GM18519 (cell line): ENCODE results near the gene GLT6D1.
"Not testable (repeated sequence)": the region's sequence is repeated elsewhere in the genome, so short reads cannot be mapped to it uniquely, and the experiment has no call there.

Experiments used
- ATAC-seq: cut with Tn5 transposase; IDR thresholded peaks from one replicate; pipeline ENCODE4 v1.9.1; 2021; ENCODE audit warnings: mild to moderate bottlenecking, moderate library complexity; ENCODE audit not compliant: unreplicated experiment, low FRiP score

The GLT6D1 gene

DNA sequence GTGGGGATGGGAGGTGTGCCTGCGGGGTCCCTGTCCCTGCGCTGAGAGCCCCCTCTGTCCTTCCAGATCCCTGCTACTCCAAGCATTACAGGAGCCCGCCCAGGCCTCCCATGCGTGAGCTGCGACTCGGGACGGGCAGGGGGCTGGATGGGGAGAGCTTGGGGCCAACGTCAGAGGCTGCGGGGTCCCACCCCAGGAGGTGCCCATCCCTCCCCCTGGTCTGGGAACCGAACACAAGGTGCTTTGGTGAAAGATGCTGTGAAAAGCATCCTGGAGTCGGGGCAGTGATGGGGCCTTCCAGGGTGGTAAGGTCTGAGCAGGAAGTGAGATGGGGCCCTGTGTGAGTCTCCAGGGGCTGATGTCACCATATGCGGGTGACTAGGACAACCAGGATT, 26.5 kb upstream of the GLT6D1 start:
- no peak for ATAC-seq

DNA sequence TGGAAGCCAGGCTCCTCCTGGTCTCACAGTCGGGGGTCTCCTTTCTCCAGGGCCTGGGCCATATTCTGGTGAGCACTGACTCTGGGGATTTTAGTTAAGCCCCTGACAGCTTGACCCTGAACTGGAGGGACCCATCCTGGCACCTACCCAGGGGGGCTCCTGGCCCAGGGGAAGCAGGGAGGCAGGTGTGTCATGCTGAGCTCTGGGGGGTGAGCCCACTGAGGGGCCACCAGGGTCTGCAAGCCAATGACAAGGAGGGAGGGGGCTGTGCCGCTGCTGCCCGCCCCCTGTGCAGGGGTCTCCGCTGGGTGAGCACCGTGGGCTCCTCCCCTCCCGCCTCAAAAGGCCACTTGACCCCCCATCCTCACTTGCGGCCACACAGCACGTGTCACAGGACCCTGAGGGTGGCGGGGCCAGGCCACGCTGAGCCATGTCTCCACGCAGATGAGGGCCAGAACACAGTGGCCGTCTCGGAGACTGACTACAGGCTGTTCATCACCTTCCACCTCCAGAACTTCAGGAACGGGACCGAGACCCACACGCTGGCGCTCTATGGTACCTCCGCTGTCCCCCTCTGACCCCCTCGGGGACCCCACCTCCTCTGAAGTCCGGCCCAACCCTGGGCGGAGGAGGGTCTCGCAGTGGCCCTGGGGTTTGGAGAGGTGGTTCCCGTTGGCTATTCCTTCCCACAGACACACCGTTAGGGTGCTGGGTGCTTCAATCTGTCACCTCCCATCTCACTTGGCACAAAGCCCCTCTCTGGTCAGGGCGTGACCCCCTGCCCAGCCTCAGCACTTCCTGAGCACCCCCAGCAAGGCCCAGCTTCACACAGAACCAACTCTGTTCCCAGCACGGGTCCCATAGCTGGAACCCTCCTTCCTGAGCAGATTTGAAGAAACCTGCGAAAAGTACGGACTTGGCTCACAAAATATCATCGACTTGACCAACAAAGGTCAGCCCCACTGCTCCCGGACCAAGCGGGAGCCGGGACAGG, 25.8 kb upstream of the GLT6D1 start:
- ATAC-seq: no peak

DNA sequence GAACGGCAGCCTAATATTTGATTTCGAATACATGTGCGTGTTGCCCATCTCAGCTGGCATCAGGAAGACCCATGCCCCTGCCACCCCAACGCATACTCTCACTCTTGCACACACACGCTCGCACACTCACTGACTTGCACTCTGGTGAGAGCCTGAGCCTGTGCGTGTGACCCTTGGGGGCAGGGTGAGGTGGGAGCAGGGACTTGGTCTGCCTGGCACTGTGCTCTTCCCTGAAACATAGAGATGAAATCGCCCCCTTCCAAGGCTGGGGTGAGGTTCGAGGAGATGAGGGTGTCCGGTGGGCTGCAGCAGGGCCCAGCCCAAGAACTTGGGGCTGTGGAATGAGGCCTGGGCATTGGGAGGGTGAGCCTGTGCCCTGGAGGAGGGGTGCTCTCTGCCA, 24.9 kb upstream of the GLT6D1 start:
- ATAC-seq: no peak

DNA sequence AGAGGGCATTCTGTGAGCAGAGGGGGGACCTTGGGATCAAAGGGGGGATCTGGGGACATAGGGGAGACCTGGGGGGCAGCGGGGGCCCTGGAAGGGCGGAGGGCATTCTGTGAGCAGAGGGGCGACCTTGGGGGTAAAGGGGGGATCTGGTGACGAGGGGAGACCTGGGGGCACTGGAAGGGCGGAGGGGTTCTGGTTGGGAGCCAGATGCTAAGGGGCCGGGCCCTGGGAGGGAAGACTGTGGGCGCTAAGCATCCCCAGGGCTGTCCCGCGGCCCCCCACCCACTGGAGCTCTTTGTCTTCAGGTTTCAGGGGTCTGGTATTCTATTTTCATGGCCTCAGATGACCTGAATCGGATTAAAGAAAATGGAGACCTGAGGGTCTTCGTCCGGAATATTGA, 24.5 kb upstream of the GLT6D1 start:
- ATAC-seq: no peak

DNA sequence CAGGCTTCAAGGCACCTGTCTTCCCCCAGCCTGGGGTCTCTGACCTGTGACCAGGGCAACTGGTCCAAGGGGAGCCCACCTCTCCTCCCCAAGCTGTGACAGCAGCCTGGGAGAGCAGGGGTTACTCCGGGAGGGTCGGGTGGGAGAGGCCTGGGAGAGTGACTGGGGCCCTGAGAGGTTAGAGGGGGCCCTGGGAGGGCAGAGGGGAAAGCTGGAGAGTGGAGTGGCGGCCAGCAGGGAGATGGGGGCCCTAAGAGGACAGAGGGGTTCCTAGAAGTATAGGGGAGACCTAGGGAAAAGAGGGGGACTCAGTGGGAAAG, 24.1 kb upstream of the GLT6D1 start:
- no peak for ATAC-seq

DNA sequence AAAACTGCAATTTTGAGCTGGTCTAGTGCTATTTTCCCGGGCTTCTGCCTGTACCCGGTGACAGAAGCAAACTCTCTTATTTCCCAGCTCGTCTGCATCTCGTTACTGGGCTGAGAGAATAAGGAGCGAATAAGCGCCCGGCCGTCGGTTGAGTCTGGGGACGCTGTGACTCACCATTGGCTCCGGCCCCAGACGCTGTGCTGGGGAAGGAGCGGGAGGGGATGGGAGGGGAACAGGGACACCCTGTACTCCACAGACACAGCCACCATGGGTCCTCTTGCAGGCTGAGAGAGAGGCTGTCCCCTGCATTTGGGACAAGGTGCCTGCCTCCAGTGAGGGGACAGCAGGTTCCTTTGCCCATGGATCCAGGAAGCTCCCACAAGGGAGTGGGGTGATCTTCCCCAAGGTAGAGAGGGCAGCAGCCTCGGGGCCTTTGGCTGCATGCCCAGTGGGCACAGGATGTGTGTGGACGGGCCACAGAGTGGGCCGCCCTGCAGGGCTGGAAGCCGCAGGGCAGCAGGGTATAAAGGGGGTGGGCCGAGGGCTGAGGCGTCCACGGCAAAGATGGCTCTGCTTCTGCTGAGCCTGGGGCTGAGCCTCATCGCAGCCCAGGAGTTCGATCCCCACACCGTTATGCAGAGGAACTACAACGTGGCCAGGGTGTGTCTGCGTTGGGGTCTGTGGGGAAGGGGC, 23.6 kb upstream of the GLT6D1 start, which contains the start of gene LCN9:
Gene LCN9 (plus strand): TSS at position 552 of the 693 bp plus-strand sequence. CDS start 13 bp downstream, at position 565.
- ATAC-seq: no peak

DNA sequence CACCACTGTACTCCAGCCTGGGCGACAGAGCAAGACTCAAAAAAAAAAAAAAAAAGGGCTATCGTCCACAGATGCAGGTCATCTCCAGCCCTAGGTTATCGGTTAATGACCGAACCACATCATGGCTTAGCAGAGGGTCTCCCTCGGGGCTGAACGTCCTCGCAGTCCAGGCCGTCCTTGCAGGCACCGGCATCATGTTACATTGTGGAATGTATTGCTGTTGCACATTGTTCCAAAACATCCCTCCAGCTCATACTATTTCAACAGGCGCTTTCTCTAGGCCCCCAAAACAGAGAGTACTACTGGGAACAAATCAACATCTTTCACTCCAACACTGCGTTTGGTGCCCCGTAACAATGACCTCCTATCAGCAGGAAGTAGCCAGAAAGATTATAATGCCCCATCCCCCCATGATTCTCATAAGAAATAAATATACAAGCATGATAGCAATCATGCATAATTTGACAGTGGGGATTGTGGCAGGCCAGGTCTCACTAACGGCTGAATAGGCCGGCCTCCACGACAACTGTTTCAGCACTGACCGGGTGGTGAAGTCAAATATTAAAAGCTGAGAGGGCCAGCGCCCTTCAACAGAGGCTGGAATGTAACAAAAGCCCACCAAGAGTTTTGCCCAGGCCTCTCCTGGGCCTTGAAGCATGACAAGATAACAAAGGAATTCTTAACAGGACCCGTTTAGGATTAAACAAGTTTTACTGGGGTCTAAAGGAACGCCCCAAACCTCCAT, 22.6 kb upstream of the GLT6D1 start:
- ATAC-seq: no peak

DNA sequence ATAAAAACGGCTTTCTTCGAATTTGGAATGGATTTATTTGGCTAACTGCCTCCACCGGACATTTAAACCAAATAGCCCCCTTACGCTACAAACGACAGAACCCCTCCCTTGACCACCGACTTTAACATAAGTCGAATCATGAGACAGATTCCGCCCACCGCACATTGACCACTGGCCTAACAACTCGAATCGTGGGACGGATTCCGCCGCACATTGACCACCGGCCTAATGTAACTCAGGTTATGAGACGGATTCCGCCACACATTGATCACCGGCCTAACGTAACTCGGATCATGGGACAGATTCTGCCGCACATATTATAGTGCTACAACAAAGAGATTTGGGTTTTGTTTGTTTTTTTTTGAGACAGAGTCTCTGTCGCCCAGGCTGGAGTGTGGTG, 21.1 kb upstream of the GLT6D1 start:
- ATAC-seq: no peak

DNA sequence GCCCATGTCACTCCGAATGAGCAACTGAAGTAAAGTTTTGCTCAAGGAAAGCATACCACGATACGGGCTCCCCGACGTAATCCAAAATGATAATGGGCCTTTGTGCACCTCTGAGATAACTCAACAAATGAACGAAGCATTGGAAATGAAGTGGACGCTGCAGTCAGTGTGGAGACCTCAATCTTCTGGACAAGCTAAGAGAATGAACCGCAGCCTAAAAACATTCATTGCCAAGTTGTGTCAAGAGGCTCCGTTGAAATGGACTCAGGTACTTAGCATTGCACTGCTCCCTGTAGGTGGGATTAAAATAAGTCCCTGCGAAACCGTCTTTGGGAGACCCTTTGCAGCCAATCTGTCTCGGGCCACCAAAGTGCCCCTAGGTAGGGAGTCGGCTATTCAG, 19.9 kb upstream of the GLT6D1 start:
- ATAC-seq: no peak

DNA sequence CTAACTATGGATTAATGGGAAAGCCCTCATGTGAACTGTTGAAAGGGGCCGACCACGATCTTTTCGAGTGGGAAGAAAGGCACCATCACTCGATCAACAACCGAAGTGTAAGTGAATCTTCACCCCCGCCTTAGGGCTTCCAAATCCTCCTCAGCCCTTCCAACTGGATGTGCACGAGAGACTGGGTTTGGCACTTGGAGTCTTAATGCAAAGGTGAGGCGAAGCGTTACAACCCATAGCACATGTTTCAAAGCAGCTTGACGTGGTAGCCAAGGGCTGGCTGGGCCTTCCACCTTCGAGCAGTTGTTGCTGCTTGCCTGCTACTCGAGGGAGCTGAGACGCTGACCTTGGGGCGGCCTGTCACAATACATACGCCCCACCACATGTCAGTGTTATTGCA, 18.1 kb upstream of the GLT6D1 start:
- no peak for ATAC-seq

DNA sequence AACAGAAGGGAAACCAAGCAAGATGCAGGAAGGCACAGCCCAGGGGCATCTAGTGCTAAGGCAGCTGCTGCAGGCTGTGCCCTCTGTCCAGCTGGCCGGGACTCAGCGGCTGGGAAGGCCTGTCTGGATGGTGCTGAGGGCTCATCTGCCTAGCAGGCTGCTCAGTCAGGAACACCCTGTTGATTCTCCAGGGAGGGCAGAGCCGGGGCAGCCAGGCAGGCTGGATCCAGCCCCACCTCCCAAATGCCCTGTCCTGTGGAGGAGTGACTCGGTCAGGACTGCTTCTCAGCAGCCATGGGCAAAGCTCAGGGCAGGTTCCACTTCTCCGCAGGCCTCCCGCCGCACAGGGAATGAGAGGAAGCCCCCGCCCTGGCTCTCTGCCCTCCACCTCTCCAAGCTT, 16.0 kb upstream of the GLT6D1 start:
- ATAC-seq: no peak

DNA sequence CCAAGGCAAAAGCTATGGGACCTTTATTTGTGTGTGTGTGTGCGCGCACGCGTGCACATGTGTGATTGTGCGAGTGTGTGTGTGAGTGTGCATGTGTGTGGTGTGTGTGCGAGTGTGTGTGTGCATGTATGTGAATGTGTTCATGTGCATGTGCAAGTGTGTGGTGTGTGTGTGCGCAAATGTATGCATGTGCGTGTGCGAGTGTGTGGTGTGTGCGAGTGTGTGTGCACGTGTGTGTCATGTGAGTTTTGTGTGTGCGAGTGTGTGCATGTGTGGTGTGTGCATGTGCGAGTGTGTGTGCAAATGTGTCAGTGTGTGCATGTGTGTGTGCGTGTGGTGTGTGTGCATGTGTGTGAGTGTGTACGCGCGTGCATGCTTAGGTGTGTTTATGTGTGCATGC, 11.1 kb upstream of the GLT6D1 start:
- ATAC-seq: no peak

DNA sequence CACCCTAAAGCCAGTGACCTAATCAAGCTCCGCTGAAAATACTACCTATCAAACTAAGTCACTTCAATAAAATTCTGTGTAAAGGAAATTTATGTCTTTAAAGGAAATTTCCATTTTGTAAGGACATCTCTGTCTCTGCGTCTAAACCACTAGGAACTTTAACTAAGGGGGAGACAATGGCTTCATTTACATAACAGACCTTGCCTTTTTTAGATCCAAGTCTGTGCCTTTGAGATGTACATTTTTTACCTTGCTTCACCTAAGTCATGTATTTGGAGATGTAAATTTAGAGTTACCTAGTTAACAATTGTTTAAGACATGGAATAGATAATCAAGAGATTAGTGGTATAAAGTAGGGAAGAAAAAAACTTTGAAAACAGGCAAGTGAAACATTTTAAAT, 10.2 kb upstream of the GLT6D1 start:
- no peak for ATAC-seq

DNA sequence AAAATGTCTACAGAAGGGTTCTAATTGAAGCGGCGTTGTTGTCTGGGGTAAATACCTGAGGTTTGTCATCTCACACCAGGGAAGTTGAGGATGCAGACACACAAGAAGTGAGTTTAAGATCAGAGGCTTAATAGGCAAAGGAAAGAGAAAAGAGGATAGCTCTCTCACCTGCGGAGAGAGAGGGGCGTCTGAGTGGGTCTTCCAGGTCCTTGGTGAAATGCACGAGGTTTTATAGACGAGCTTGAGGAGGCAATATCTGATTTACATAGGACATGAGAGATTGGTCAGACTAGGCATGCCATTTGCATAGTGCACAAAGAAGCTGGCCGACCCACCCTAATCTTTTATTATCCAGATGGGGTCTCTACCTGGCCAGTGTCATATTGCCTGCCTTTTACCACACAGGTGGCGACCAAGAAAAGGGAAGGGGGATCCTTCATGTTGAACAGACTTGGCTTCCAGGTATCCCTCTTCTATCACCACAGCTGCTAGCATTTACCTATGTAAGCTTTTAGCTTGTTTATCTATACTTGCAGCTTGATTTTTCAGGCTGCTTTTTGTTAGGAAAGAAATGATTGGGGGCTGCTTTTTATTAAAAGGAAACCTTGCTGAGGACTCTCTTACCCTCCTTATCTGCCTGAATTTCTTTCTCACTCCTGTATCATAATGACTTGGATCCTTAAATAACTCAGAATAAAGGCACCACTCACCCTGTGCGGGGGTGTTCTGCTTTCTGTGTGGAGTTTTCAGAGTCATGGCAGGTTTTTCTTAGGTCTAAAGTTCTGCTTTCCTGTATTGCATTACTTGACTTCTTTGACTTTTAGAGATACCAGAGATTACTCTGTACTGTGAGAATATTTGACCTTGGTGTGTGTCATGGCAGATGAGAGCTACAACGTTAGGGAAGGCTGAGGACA, 9.4 kb upstream of the GLT6D1 start:
- no peak for ATAC-seq

DNA sequence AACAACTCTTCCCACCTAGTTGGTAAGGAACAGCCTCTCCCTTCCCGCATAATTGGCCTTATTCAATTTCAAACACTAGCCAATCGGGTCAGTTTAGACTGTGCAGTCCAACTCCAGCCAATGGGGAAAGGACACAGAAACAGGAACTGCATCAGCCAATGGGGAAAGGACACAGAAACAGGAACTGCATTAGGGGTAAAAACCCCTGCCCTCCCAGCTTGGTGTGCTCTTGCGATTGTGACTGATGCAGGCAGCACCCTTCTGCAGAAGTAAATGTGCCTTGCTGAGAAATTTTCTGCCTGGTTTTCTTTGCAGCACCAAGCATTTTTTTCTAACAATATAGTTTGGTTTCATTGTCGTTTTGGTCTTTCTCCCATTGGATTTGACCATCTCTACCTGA, 8.5 kb upstream of the GLT6D1 start:
- no peak for ATAC-seq

DNA sequence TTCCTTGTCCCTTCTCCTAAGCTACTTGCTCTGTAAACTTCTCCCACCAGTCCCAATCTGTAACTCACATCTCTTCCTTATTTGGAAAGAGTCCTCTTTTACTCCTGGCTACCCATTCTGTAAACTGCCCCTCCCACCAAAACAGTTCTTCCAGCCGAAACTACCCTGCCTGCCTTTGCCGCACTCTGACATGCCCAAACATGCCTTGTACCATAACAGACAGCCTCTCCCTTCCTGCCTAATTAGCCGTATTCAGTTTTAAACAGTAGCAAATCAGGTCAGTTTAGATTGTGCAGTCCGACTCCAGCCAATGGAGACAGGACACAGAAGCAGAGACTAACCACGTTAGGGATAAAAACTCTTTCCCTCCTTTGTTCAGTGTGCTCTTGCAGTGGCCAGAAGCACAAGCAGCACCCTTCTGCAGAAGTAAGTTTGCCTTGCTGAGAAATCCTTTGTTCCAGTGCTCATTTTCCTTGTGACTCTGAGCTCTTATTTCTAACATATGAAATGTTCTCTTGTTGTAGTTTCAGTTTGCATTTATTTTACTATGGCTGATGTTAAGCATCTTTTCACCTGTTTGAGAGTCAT, 5.4 kb upstream of the GLT6D1 start:
- no peak for ATAC-seq

DNA sequence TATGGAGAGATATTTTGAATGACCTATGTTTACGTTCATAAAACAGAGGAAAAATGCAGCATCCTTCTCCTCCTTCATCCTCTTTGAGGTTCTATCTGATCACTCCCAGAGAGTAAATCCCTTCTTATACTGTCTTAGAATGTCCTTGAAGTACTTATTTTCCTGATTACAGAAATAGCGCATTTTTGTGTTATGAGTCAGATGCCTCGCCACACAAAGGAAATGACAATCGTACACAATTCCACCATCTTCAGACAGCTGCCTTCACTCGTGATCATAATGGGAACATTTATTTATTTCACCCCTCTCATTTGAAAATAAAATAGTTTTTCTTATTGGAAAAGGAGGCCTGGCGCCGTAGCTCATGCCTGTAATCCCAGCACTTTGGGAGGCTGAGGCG, 2.4 kb upstream of the GLT6D1 start:
- ATAC-seq: no peak

DNA sequence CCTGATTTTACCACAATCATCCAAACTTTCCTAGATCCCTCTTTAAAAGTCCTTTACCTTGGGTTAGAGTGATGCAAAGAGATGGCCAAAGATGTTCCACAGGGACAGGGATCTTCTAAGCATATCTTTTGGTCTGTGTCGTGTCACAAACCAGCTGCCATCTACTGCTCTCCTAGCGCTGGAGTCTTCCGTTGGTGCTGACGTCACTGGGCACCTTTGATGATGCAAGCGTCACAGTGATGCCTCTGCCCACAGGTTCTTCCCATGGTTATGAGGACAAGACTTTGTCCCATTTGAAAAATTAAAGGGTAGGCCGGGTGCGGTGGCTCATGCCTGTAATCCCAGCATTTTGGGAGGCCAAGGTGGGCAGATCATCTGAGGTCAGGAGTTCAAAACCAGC, 1.7 kb upstream of the GLT6D1 start:
- no peak for ATAC-seq

DNA sequence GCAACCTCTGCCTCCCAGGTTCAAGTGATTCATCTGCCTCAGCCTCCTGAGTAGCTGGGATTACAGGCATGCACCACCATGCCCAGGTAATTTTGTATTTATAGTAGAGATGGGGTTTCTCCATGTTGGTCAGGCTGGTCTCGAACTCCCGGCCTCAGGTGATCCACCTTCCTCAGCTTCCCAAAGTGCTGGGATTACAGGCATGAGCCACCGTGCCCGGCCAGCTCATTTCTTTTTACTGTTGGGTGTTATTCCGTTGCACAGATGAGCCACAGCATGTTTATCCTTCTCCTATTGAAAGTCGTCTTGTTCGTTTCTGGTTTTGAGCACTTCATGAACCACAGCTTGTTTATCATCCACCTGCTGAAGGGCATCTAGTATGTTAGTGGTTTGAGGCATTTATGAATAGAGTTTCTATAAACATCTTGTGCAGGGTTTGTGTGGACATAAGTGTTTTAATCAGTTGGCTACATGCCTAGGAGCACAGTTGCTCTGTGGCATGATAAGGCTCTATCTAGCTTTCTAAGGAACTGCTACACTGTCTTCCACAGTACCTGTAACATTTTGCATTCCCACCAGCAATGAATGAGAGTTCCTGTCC, 2.3 kb downstream of the GLT6D1 start:
- ATAC-seq: not testable (repeated sequence)
